OCI-LY3 (cell line): ENCODE measurements around the gene HECTD4.

Source experiments
- H2AFZ ChIP-seq: fragments of 200-600, 300-600 bp; shearing (Covaris generic); 2 replicates; pipeline ENCODE4 v1.6.0; 2014; ENCODE audit warnings: antibody characterized with exemption, low read depth, low read length
- H3K27ac ChIP-seq: fragments of 200-600, 300-600 bp; sonication (generic); 2 replicates; pipeline ENCODE4 v1.5.1; 2014; ENCODE audit warnings: mild to moderate bottlenecking, low read length, moderate library complexity, mixed read lengths
- H3K27me3 ChIP-seq: fragments of 200-600, 300-600 bp; sonication (generic); 2 replicates; pipeline ENCODE4 v1.6.1; 2014; ENCODE audit warnings: low read depth, low read length, mixed read lengths
- H3K36me3 ChIP-seq: fragments of 200-600, 300-600 bp; sonication (generic); replicated peaks from 2 replicates; pipeline ENCODE3; 2014; ENCODE audit warnings: low read depth, low read length, mixed read lengths
- H3K4me1 ChIP-seq: fragments of 300-600, 200-600 bp; sonication (generic); 2 replicates; pipeline ENCODE4 v1.6.1; 2014; ENCODE audit warnings: low read length, mixed read lengths
- H3K4me2 ChIP-seq: fragments of 200-600, 300-600 bp; sonication (generic); 2 replicates; pipeline ENCODE4 v1.6.1; 2014; ENCODE audit warnings: low read length, mixed read lengths
- H3K4me3 ChIP-seq: fragments of 300-600, 200-600 bp; sonication (generic); 2 replicates; pipeline ENCODE4 v1.5.1; 2014; ENCODE audit warnings: antibody characterized with exemption, mild to moderate bottlenecking, low read length, moderate library complexity
- H3K79me2 ChIP-seq: fragments of 300-600, 200-600 bp; shearing (Covaris generic); 2 replicates; pipeline ENCODE4 v1.6.1; 2014; ENCODE audit warnings: mild to moderate bottlenecking, low read length, mixed read lengths
- H3K9ac ChIP-seq: fragments of 300-600, 200-600 bp; shearing (Covaris generic); 2 replicates; pipeline ENCODE4 v1.6.0; 2014; ENCODE audit warnings: mild to moderate bottlenecking, low read length, moderate library complexity
- H3K9me3 ChIP-seq: fragments of 200-600, 300-600 bp; shearing (Covaris generic); 2 replicates; pipeline ENCODE4 v1.6.1; 2014; ENCODE audit warnings: low read length, mixed read lengths; ENCODE audit not compliant: insufficient read depth
- H4K20me1 ChIP-seq: fragments of 200-600, 300-600 bp; sonication (generic); 2 replicates; pipeline ENCODE4 v1.6.1; 2016; ENCODE audit warnings: low read length, mixed read lengths; ENCODE audit not compliant: insufficient read depth
- CTCF ChIP-seq: fragments of 200-600, 300-600 bp; sonication (generic); IDR thresholded peaks from 2 replicates; pipeline ENCODE4 v1.5.1; 2014; ENCODE audit warnings: antibody characterized with exemption, low read length, low read depth
- EZH2phosphoT487 ChIP-seq: fragments of 200-600 bp; shearing (Covaris generic); IDR thresholded peaks from 2 replicates; pipeline ENCODE4 v1.6.1; 2018; ENCODE audit warnings: antibody characterized with exemption, mixed run types, low read depth

Gene HECTD4

GRCh38 chr12:112191840-112192321 lies 190.3 kb downstream of the HECTD4 start:
- Histone ChIP-seq H4K20me1 (no peaks in the 10 kb centered on the region), H3K4me2 (no peak overlapping the region), H3K9me3 (no peaks in the 10 kb centered on the region), H3K4me3 (no peak overlapping the region), H3K27ac (no peak overlapping the region), H3K27me3 (no peaks in the 10 kb centered on the region), H3K36me3 (peaks cover 3% of the 10 kb centered on the region), H3K4me1 (no peaks in the 10 kb centered on the region), H2AFZ (no peak overlapping the region), H3K9ac (no peak overlapping the region), H3K79me2 (no peaks in the 10 kb centered on the region)
- TF ChIP-seq CTCF (no peak), EZH2phosphoT487 (no peak)

DNA sequence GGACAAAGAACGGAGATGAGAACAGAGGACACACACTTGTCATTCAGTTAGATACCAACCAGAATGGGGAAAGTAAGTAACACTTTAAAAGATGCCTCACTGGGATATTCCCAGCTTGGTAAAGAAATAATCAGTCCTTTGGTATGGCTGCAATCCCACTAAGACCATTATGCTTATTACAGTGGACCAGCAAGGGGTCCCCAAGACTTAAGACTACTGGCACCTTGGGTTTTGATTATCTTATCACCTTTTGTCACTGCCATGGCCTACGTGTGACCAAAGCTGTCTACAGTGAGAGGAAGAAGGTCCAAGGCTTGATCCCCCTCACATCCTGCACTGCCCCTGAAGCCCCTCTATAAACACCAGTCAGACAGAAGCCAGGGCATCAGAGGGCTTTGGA lies 191.0 kb downstream of the HECTD4 start:
- TF ChIP-seq CTCF (no peak), EZH2phosphoT487 (no peak)
- Histone ChIP-seq H3K4me2 (no peak overlapping the region), H4K20me1 (no peaks in the 10 kb centered on the region), H3K9ac (no peak overlapping the region), H3K27me3 (no peaks in the 10 kb centered on the region), H3K9me3 (no peaks in the 10 kb centered on the region), H3K4me1 (no peaks in the 10 kb centered on the region), H3K36me3 (peaks cover 3% of the 10 kb centered on the region), H3K27ac (no peak overlapping the region), H3K79me2 (no peaks in the 10 kb centered on the region), H3K4me3 (no peak overlapping the region), H2AFZ (no peak overlapping the region)

GRCh38 chr12:112190231-112191025 lies 191.8 kb downstream of the HECTD4 start:
- no peaks in the 10 kb centered on the region for H3K9me3 ChIP-seq
- H3K4me3 ChIP-seq = no peak overlapping the region
- H3K36me3 ChIP-seq = peaks cover 3% of the 10 kb centered on the region
- no peak overlapping the region for H3K27ac ChIP-seq
- H4K20me1 ChIP-seq = no peaks in the 10 kb centered on the region
- no peak overlapping the region for H2AFZ ChIP-seq
- H3K27me3 ChIP-seq = no peaks in the 10 kb centered on the region
- TF ChIP-seq EZH2phosphoT487 (no peak), CTCF (no peak)
- no peak overlapping the region for H3K9ac ChIP-seq
- H3K4me2 ChIP-seq = no peak overlapping the region
- no peaks in the 10 kb centered on the region for H3K4me1 ChIP-seq
- H3K79me2 ChIP-seq = no peaks in the 10 kb centered on the region

- H3K9me3 ChIP-seq = no peaks in the 10 kb centered on the region
- no peak overlapping the region for H3K27ac ChIP-seq
- no peaks in the 10 kb centered on the region for H3K4me1 ChIP-seq
- H4K20me1 ChIP-seq = no peaks in the 10 kb centered on the region
- H3K9ac ChIP-seq = no peak overlapping the region
- H3K36me3 ChIP-seq = peaks cover 10% of the 10 kb centered on the region
- H3K79me2 ChIP-seq = no peaks in the 10 kb centered on the region
- H3K27me3 ChIP-seq = no peaks in the 10 kb centered on the region
- no peak overlapping the region for H3K4me3 ChIP-seq
- H2AFZ ChIP-seq = no peak overlapping the region
- H3K4me2 ChIP-seq = no peak overlapping the region
- TF ChIP-seq EZH2phosphoT487 = no peak
- no peak for TF ChIP-seq CTCF
Measured at GRCh38 chr12:112188130-112188830, 194.0 kb downstream of the HECTD4 start.
